Osteocyte (in vitro differentiated cells): Measurements from ENCODE around the gene ARPP21. TPM values are rescaled to one million over a fixed set of nuclear protein-coding genes. Genes with fewer than 3 reads are reported as not detected.
"Not testable (repeated sequence)": the region's sequence is repeated elsewhere in the genome, so short reads cannot be mapped to it uniquely, and the experiment has no call there.

ENCODE experiments used
- DNase-seq: peaks from one replicate; pipeline ENCODE4 v3.0.0; 2021; ENCODE audit warnings: mixed read lengths; ENCODE audit not compliant: unreplicated experiment; ENCODE audit errors: extremely low spot score
- H3K27ac Mint-ChIP-seq: one replicate; pipeline ENCODE4 v1.8.0; 2021; ENCODE audit warnings: mild to moderate bottlenecking, mixed read lengths; ENCODE audit not compliant: unreplicated experiment
- H3K27me3 Mint-ChIP-seq: one replicate; pipeline ENCODE4 v1.8.0; 2021; ENCODE audit warnings: mixed read lengths; ENCODE audit not compliant: unreplicated experiment
- H3K36me3 Mint-ChIP-seq: one replicate; pipeline ENCODE4 v1.8.0; 2021; ENCODE audit warnings: mixed read lengths; ENCODE audit not compliant: unreplicated experiment
- H3K4me1 Mint-ChIP-seq: one replicate; pipeline ENCODE4 v1.8.0; 2021; ENCODE audit warnings: mixed read lengths; ENCODE audit not compliant: unreplicated experiment
- H3K4me3 Mint-ChIP-seq: one replicate; pipeline ENCODE4 v1.8.0; 2021; ENCODE audit warnings: mild to moderate bottlenecking, moderate library complexity, mixed read lengths; ENCODE audit not compliant: unreplicated experiment
- H3K9me3 Mint-ChIP-seq: one replicate; pipeline ENCODE4 v1.8.0; 2021; ENCODE audit warnings: mixed read lengths; ENCODE audit not compliant: unreplicated experiment
- total RNA-seq: library from RNA; stranded (reverse); gene quantifications from 2 replicates; pipeline ENCODE4 v1.2.1, GENCODE V29; 2021
- TF ChIP-seq, protein P1 (sequence below): fragments of 200-600 bp; sonication (generic); IDR thresholded peaks from 2 replicates; pipeline ENCODE4 v1.5.0; 2021; ENCODE audit warnings: antibody characterized with exemption, mild to moderate bottlenecking, moderate library complexity

Gene ARPP21
- total RNA-seq, 1 donor from 2014 or later = 3.7 TPM

DNA sequence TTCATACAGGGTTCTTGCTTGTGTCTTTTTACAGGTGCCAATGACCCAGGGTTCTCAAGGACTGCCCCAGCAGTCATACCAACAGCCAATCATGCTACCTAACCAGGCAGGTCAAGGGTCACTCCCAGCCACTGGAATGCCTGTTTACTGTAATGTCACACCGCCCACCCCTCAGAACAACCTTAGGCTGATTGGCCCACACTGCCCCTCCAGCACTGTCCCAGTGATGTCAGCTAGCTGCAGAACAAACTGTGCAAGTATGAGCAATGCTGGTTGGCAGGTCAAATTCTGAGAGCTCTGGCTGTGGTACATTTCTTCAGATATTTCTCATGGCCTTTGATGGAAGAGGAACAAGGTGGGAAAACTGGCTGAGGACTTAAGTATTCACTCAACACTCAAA is 154.3 kb downstream of the ARPP21 start:
- no peak overlapping the region for H3K4me3 Mint-ChIP-seq
- no peak for DNase-seq
- no peaks in the 10 kb centered on the region for H3K27me3 Mint-ChIP-seq
- no peaks in the 10 kb centered on the region for H3K36me3 Mint-ChIP-seq
- TF ChIP-seq, protein P1, sequence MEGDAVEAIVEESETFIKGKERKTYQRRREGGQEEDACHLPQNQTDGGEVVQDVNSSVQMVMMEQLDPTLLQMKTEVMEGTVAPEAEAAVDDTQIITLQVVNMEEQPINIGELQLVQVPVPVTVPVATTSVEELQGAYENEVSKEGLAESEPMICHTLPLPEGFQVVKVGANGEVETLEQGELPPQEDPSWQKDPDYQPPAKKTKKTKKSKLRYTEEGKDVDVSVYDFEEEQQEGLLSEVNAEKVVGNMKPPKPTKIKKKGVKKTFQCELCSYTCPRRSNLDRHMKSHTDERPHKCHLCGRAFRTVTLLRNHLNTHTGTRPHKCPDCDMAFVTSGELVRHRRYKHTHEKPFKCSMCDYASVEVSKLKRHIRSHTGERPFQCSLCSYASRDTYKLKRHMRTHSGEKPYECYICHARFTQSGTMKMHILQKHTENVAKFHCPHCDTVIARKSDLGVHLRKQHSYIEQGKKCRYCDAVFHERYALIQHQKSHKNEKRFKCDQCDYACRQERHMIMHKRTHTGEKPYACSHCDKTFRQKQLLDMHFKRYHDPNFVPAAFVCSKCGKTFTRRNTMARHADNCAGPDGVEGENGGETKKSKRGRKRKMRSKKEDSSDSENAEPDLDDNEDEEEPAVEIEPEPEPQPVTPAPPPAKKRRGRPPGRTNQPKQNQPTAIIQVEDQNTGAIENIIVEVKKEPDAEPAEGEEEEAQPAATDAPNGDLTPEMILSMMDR = no peak
- peak overlapping the region; percentile 12 for H3K27ac Mint-ChIP-seq
- no peaks in the 10 kb centered on the region for H3K9me3 Mint-ChIP-seq
- H3K4me1 Mint-ChIP-seq = peaks cover 23% of the 10 kb centered on the region

- Mint-ChIP-seq H3K27ac (no peak overlapping the region), H3K27me3 (peaks cover 4% of the 10 kb centered on the region), H3K4me3 (no peak overlapping the region), H3K9me3 (no peaks in the 10 kb centered on the region), H3K36me3 (no peaks in the 10 kb centered on the region), H3K4me1 (no peaks in the 10 kb centered on the region)
- DNase-seq = no peak
- TF ChIP-seq, protein P1 = no peak
Measured at GRCh38 chr3:35800960-35801459, 161.7 kb downstream of the ARPP21 start.

GRCh38 chr3:35814531-35814930 is 175.2 kb downstream of the ARPP21 start:
- Mint-ChIP-seq H3K27me3 (no peaks in the 10 kb centered on the region), H3K36me3 (no peaks in the 10 kb centered on the region), H3K9me3 (no peaks in the 10 kb centered on the region), H3K4me1 (no peaks in the 10 kb centered on the region), H3K4me3 (no peak overlapping the region), H3K27ac (no peak overlapping the region)
- TF ChIP-seq, protein P1 = no peak
- no peak for DNase-seq

DNA sequence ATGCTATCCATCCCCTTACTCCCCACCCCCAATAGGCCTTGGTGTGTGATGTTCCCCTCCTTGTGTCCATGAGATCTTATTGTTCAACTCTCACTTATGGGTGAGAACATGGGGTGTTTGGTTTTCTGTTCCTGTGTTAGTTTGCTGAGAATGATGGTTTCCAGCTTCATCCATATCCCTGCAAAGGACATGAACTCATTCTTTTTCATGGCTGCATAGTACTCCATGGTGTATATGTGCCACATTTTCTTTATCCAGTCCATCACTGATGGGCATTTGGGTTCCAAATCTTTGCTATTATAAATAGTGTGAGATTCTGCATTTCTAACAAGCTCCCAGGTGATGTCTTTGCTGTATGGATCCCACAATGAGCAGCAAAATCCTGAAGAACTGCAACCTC is 176.5 kb downstream of the ARPP21 start:
- not testable (repeated sequence) for H3K9me3 Mint-ChIP-seq, DNase-seq, H3K4me1 Mint-ChIP-seq, H3K27me3 Mint-ChIP-seq, H3K27ac Mint-ChIP-seq, H3K36me3 Mint-ChIP-seq, H3K4me3 Mint-ChIP-seq

GRCh38 chr3:35817216-35817615 is 177.9 kb downstream of the ARPP21 start:
- Mint-ChIP-seq H3K27me3 (no peaks in the 10 kb centered on the region), H3K9me3 (no peaks in the 10 kb centered on the region), H3K36me3 (no peaks in the 10 kb centered on the region), H3K27ac (no peak overlapping the region), H3K4me3 (no peak overlapping the region), H3K4me1 (no peaks in the 10 kb centered on the region)
- TF ChIP-seq, protein P1 = no peak
- no peak for DNase-seq

- H3K36me3 Mint-ChIP-seq = no peaks in the 10 kb centered on the region
- TF ChIP-seq, protein P1 = no peak
- DNase-seq = no peak
- H3K27ac Mint-ChIP-seq = no peak overlapping the region
- no peaks in the 10 kb centered on the region for H3K9me3 Mint-ChIP-seq
- no peaks in the 10 kb centered on the region for H3K4me1 Mint-ChIP-seq
- peaks cover 15% of the 10 kb centered on the region for H3K27me3 Mint-ChIP-seq
- no peak overlapping the region for H3K4me3 Mint-ChIP-seq
Measured at GRCh38 chr3:35832140-35832571, 192.8 kb downstream of the ARPP21 start.
